H9 (cell line): ENCODE data around the gene CAB39L. TPM values are rescaled to one million over a fixed set of nuclear protein-coding genes. Genes with fewer than 3 reads are reported as not detected.

Experiments used
- DNase-seq: peaks from one replicate; pipeline ENCODE4 v3.0.0-alpha.2; 2017
- H2AFZ ChIP-seq: one replicate; pipeline ENCODE4 v1.6.1; 2013; ENCODE audit warnings: mild to moderate bottlenecking, low read length, control low read depth, moderate library complexity
- H2AK5ac ChIP-seq: 2 replicates; pipeline ENCODE4 v1.6.1; 2013; ENCODE audit warnings: low read length, control low read depth, mixed read lengths; ENCODE audit not compliant: insufficient read length
- H2BK120ac ChIP-seq: one replicate; pipeline ENCODE4 v1.6.1; 2013; ENCODE audit warnings: low read depth, mild to moderate bottlenecking, low read length, control low read depth, inconsistent platforms; ENCODE audit not compliant: poor library complexity, severe bottlenecking
- H2BK12ac ChIP-seq: 2 replicates; pipeline ENCODE4 v1.6.1; 2013; ENCODE audit warnings: low read length, control low read depth, mixed read lengths, low read depth; ENCODE audit not compliant: insufficient read length
- H2BK15ac ChIP-seq: 2 replicates; pipeline ENCODE4 v1.6.1; 2013; ENCODE audit warnings: low read depth, low read length, control low read depth
- H2BK20ac ChIP-seq: one replicate; pipeline ENCODE4 v1.6.1; 2013; ENCODE audit warnings: low read depth, mild to moderate bottlenecking, low read length, control low read depth, inconsistent platforms; ENCODE audit not compliant: poor library complexity, severe bottlenecking
- H2BK5ac ChIP-seq: 2 replicates; pipeline ENCODE4 v1.6.1; 2013; ENCODE audit warnings: low read length, control low read depth, mixed read lengths; ENCODE audit not compliant: insufficient read length
- H3K14ac ChIP-seq: 2 replicates; pipeline ENCODE4 v1.6.1; 2013; ENCODE audit warnings: low read length, control low read depth; ENCODE audit not compliant: insufficient read depth
- H3K18ac ChIP-seq: 2 replicates; pipeline ENCODE4 v1.6.1; 2013; ENCODE audit warnings: low read depth, mild to moderate bottlenecking, mixed read lengths, low read length, control low read depth; ENCODE audit not compliant: insufficient read length
- H3K23ac ChIP-seq: 2 replicates; pipeline ENCODE4 v1.6.1; 2013; ENCODE audit warnings: low read length, control low read depth, mixed read lengths, low read depth; ENCODE audit not compliant: insufficient read length
- H3K23me2 ChIP-seq: 2 replicates; pipeline ENCODE4 v1.6.1; 2013; ENCODE audit warnings: low read depth, mild to moderate bottlenecking, mixed read lengths, low read length, control low read depth; ENCODE audit not compliant: insufficient read length, poor library complexity, severe bottlenecking
- H3K27ac ChIP-seq: 2 replicates; pipeline ENCODE4 v1.5.1; 2013; ENCODE audit warnings: low read length, control low read depth, mixed read lengths, low read depth; ENCODE audit not compliant: insufficient read length
- H3K27me3 ChIP-seq: 2 replicates; pipeline ENCODE4 v1.6.1; 2013; ENCODE audit warnings: low read length, control low read depth, inconsistent platforms; ENCODE audit not compliant: insufficient read depth
- H3K4ac ChIP-seq: 2 replicates; pipeline ENCODE4 v1.6.1; 2013; ENCODE audit warnings: low read depth, mild to moderate bottlenecking, control low read depth, inconsistent platforms, low read length, moderate library complexity
- H3K4me1 ChIP-seq: 2 replicates; pipeline ENCODE4 v1.6.1; 2013; ENCODE audit warnings: low read length, control low read depth, inconsistent platforms; ENCODE audit not compliant: insufficient read depth
- H3K4me2 ChIP-seq: 2 replicates; pipeline ENCODE4 v1.6.1; 2013; ENCODE audit warnings: low read length, control low read depth, mixed read lengths; ENCODE audit not compliant: insufficient read length, insufficient read depth
- H3K56ac ChIP-seq: 2 replicates; pipeline ENCODE4 v1.6.1; 2013; ENCODE audit warnings: low read depth, mild to moderate bottlenecking, mixed read lengths, low read length, control low read depth; ENCODE audit not compliant: insufficient read length
- H3K79me1 ChIP-seq: 2 replicates; pipeline ENCODE4 v1.6.1; 2013; ENCODE audit warnings: low read depth, mild to moderate bottlenecking, moderate library complexity, low read length, control low read depth, inconsistent platforms; ENCODE audit not compliant: insufficient read depth, poor library complexity, severe bottlenecking
- H3K79me2 ChIP-seq: 2 replicates; pipeline ENCODE4 v1.6.1; 2013; ENCODE audit warnings: low read length, control low read depth, inconsistent platforms; ENCODE audit not compliant: insufficient read depth
- H3K9ac ChIP-seq: 2 replicates; pipeline ENCODE4 v1.6.1; 2013; ENCODE audit warnings: low read length, control low read depth, mixed read lengths; ENCODE audit not compliant: insufficient read length; ENCODE audit errors: extremely low read depth
- H3K9me3 ChIP-seq: one replicate; pipeline ENCODE4 v1.6.1; 2013; ENCODE audit warnings: low read depth, low read length, inconsistent platforms; ENCODE audit not compliant: control insufficient read depth
- H3T11ph ChIP-seq: one replicate; pipeline ENCODE4 v1.6.1; 2013; ENCODE audit warnings: mild to moderate bottlenecking, low read length, control low read depth, inconsistent platforms
- H4K20me1 ChIP-seq: one replicate; pipeline ENCODE4 v1.6.1; 2013; ENCODE audit not compliant: control insufficient read depth, insufficient read length, insufficient read depth
- H4K5ac ChIP-seq: 2 replicates; pipeline ENCODE4 v1.6.1; 2013; ENCODE audit warnings: low read depth, mild to moderate bottlenecking, mixed read lengths, low read length, control low read depth; ENCODE audit not compliant: insufficient read length
- H4K8ac ChIP-seq: replicated peaks from 2 replicates; pipeline ENCODE4 v1.6.1; 2013; ENCODE audit warnings: low read length, control low read depth, mixed read lengths, low read depth; ENCODE audit not compliant: insufficient read length
- H4K91ac ChIP-seq: 2 replicates; pipeline ENCODE4 v1.6.1; 2013; ENCODE audit warnings: low read depth, mild to moderate bottlenecking, moderate library complexity, mixed read lengths, low read length, control low read depth; ENCODE audit not compliant: insufficient read length
- H3K27ac Mint-ChIP-seq, 3 experiments: 2 replicates in 2 of 3; 3 replicates in 1 of 3; pipeline ENCODE4 v1.8.0; 2020 to 2021; ENCODE audit warnings: mixed read lengths in 3 of 3, mild to moderate bottlenecking in 1 of 3, moderate library complexity in 1 of 3
- H3K27me3 Mint-ChIP-seq: 2 replicates; pipeline ENCODE4 v1.8.0; 2021; ENCODE audit warnings: low read depth, mild to moderate bottlenecking, moderate library complexity, mixed read lengths
- H3K36me3 Mint-ChIP-seq, 3 experiments: 2 replicates in 2 of 3; 3 replicates in 1 of 3; pipeline ENCODE4 v1.8.0; 2020 to 2021; ENCODE audit warnings: low read depth in 3 of 3, mixed read lengths in 3 of 3; ENCODE audit not compliant: insufficient read depth in 1 of 3
- H3K4me1 Mint-ChIP-seq, 2 experiments: 2 replicates each; pipeline ENCODE4 v1.8.0; 2020; ENCODE audit warnings: mixed read lengths in 2 of 2
- H3K4me3 Mint-ChIP-seq, 2 experiments: 2 replicates in 1 of 2; 3 replicates in 1 of 2; pipeline ENCODE4 v1.8.0; 2020 to 2021; ENCODE audit warnings: mild to moderate bottlenecking in 2 of 2, mixed read lengths in 2 of 2, moderate library complexity in 1 of 2
- H3K9me3 Mint-ChIP-seq, 2 experiments: 2 replicates in 1 of 2; 3 replicates in 1 of 2; pipeline ENCODE4 v1.8.0; 2020; ENCODE audit warnings: mild to moderate bottlenecking in 2 of 2, mixed read lengths in 2 of 2, moderate library complexity in 1 of 2
- CTCF ChIP-seq: fragments of 200-600 bp; sonication (generic); conservative IDR thresholded peaks from 3 replicates; pipeline ENCODE4 v1.8.0; 2021; ENCODE audit warnings: antibody characterized with exemption, mild to moderate bottlenecking
- WGBS: extraction: QIAGEN DNeasy Blood & Tissue Kit; methylation state at CpG from one replicate; pipeline ENCODE4 v1.1.7; 2013; ENCODE audit warnings: missing lambda C conversion rate, low lambda C conversion rate, mixed read lengths; ENCODE audit not compliant: insufficient read length; ENCODE audit errors: extremely low coverage; 5-methylcytosine and 5-hydroxymethylcytosine counted together
- total RNA-seq: library from RNA; stranded (reverse); gene quantifications from 2 replicates; pipeline ENCODE4 v1.2.1, GENCODE V29; 2021

Gene CAB39L
- total RNA-seq, 1 experiment from 2014 or later, result 6.0 TPM

GRCh38 chr13:49452725-49453457 is 9.0 kb upstream of the CAB39L start:
- Histone ChIP-seq H2BK5ac (no peak overlapping the region), H4K8ac (no peak overlapping the region), H4K5ac (no peak overlapping the region), H3K14ac (no peak overlapping the region), H2AFZ (no peak overlapping the region), H3K79me1 (no peaks in the 10 kb centered on the region), H3K4me2 (no peak overlapping the region), H3K18ac (no peak overlapping the region), H2BK15ac (no peak overlapping the region), H3K23ac (no peak overlapping the region), H3K4me1 (no peaks in the 10 kb centered on the region), H3T11ph (no peak overlapping the region), H3K27ac (no peak overlapping the region), H2BK20ac (no peak overlapping the region), H3K79me2 (no peaks in the 10 kb centered on the region), H3K9me3 (no peaks in the 10 kb centered on the region), H3K9ac (no peak overlapping the region), H3K56ac (no peak overlapping the region), H3K23me2 (no peaks in the 10 kb centered on the region), H4K91ac (no peak overlapping the region), H2AK5ac (no peak overlapping the region), H2BK12ac (no peak overlapping the region), H3K27me3 (no peaks in the 10 kb centered on the region), H4K20me1 (no peaks in the 10 kb centered on the region), H2BK120ac (no peak overlapping the region), H3K4ac (no peak overlapping the region)
- no peaks in the 10 kb centered on the region for H3K27me3 Mint-ChIP-seq
- H3K4me1 Mint-ChIP-seq, result no peaks in the 10 kb centered on the region
- H3K36me3 Mint-ChIP-seq, result no peaks in the 10 kb centered on the region
- H3K9me3 Mint-ChIP-seq, result no peaks in the 10 kb centered on the region
- no CpG with 5 or more reads among the region's 8 CpGs for WGBS
- TF ChIP-seq CTCF, result no peak
- DNase-seq, result no peak
- H3K27ac Mint-ChIP-seq, result no peak overlapping the region
- no peak overlapping the region for H3K4me3 Mint-ChIP-seq
